IMR-90 (cell line): ENCODE measurements around the gene CLEC14A. TPM values are rescaled to one million over a fixed set of nuclear protein-coding genes. Genes with fewer than 3 reads are reported as not detected.

Experiments used
- ATAC-seq: fragments of 200-7000 bp; cut with Tn5 transposase; 2 replicates; pipeline ENCODE4 v1.9.1; 2020; ENCODE audit warnings: low read depth, mild to moderate bottlenecking, moderate library complexity
- BruUV-seq: library from RNA; stranded (reverse); fragments of 400-500 nt; replicated peaks from 2 replicates; lab custom pipeline; 2021; lab: Mats Ljungman, UMichigan
- CTCF ChIA-PET: fragments of 300-600 bp; formaldehyde crosslinking; extraction: SDS; loops from one replicate; lab custom pipeline; 2021; ENCODE audit warnings: antibody characterized with exemption; lab: Yijun Ruan, JAX
- POLR2A ChIA-PET: fragments of 300-600 bp; sonication (Branson Sonifier 250); formaldehyde crosslinking; loops from one replicate; lab custom pipeline; 2022; ENCODE audit warnings: antibody characterized with exemption; ENCODE audit not compliant: unreplicated experiment; lab: Charles Lee
- DNase-seq: peaks from one replicate; pipeline ENCODE4 v3.0.0; 2013
- H2AFZ ChIP-seq: replicated peaks from 2 replicates; pipeline ENCODE3; 2013; ENCODE audit warnings: low read length, mild to moderate bottlenecking; ENCODE audit not compliant: poor library complexity
- H2AK5ac ChIP-seq: 2 replicates; pipeline ENCODE4 v1.6.1; 2013; ENCODE audit warnings: low read depth, low read length, inconsistent platforms
- H2AK9ac ChIP-seq: replicated peaks from 2 replicates; pipeline ENCODE3; 2013; ENCODE audit warnings: mild to moderate bottlenecking, low read depth, low read length, moderate library complexity; ENCODE audit not compliant: poor library complexity
- H2BK120ac ChIP-seq: 2 replicates; pipeline ENCODE4 v1.6.1; 2013; ENCODE audit warnings: low read depth, low read length, inconsistent platforms
- H2BK15ac ChIP-seq: 3 replicates; pipeline ENCODE4 v1.6.1; 2013; ENCODE audit warnings: low read depth, low read length, inconsistent platforms
- H2BK20ac ChIP-seq: 2 replicates; pipeline ENCODE4 v1.6.1; 2013; ENCODE audit warnings: low read depth, mild to moderate bottlenecking, inconsistent platforms, low read length, moderate library complexity
- H2BK5ac ChIP-seq: 2 replicates; pipeline ENCODE4 v1.6.1; 2013; ENCODE audit warnings: mild to moderate bottlenecking, low read depth, low read length, inconsistent platforms; ENCODE audit not compliant: poor library complexity, severe bottlenecking
- H3K14ac ChIP-seq: replicated peaks from 2 replicates; pipeline ENCODE4 v1.6.1; 2013; ENCODE audit warnings: low read depth, low read length, inconsistent platforms
- H3K18ac ChIP-seq: 2 replicates; pipeline ENCODE4 v1.6.1; 2013; ENCODE audit warnings: low read depth, low read length, control low read depth
- H3K23ac ChIP-seq: 2 replicates; pipeline ENCODE4 v1.6.1; 2013; ENCODE audit warnings: low read depth, low read length, inconsistent platforms
- H3K27ac ChIP-seq: 2 replicates; pipeline ENCODE4 v1.5.1; 2013; ENCODE audit warnings: mild to moderate bottlenecking, control low read depth, low read length; ENCODE audit not compliant: insufficient read depth
- H3K27me3 ChIP-seq: 2 replicates; pipeline ENCODE4 v1.6.1; 2013; ENCODE audit warnings: low read length; ENCODE audit not compliant: control insufficient read depth, insufficient read depth
- H3K36me3 ChIP-seq: 2 replicates; pipeline ENCODE4 v1.6.1; 2013; ENCODE audit warnings: low read length, mixed read lengths; ENCODE audit not compliant: control insufficient read depth, insufficient read depth
- H3K4ac ChIP-seq: 2 replicates; pipeline ENCODE4 v1.6.1; 2013; ENCODE audit warnings: low read depth, low read length, inconsistent platforms
- H3K4me1 ChIP-seq: 2 replicates; pipeline ENCODE4 v1.6.1; 2013; ENCODE audit warnings: low read length, mixed read lengths; ENCODE audit not compliant: control insufficient read depth, insufficient read depth
- H3K4me2 ChIP-seq: 2 replicates; pipeline ENCODE4 v1.6.1; 2013; ENCODE audit warnings: low read depth, mild to moderate bottlenecking, control low read depth, low read length, moderate library complexity
- H3K4me3 ChIP-seq: 2 replicates; pipeline ENCODE4 v1.5.1; 2013; ENCODE audit warnings: low read depth, mild to moderate bottlenecking, control low read depth, low read length, moderate library complexity; ENCODE audit not compliant: insufficient read depth
- H3K56ac ChIP-seq: 2 replicates; pipeline ENCODE4 v1.6.1; 2013; ENCODE audit warnings: low read length, inconsistent platforms; ENCODE audit not compliant: insufficient read depth; ENCODE audit errors: extremely low read depth
- H3K79me1 ChIP-seq, 2 experiments: 2 replicates each; pipeline ENCODE4 v1.6.1; 2013; ENCODE audit warnings: low read length in 2 of 2, inconsistent platforms in 1 of 2, low read depth in 1 of 2
- H3K9ac ChIP-seq: 2 replicates; pipeline ENCODE4 v1.6.1; 2013; ENCODE audit warnings: low read depth, low read length, control low read depth
- H3K9me1 ChIP-seq: 2 replicates; pipeline ENCODE4 v1.6.1; 2013; ENCODE audit warnings: low read length, inconsistent platforms; ENCODE audit not compliant: insufficient read depth
- H3K9me3 ChIP-seq: 2 replicates; pipeline ENCODE4 v1.6.1; 2013; ENCODE audit warnings: low read length; ENCODE audit not compliant: control insufficient read depth, insufficient read depth
- H4K20me1 ChIP-seq: 2 replicates; pipeline ENCODE4 v1.6.1; 2013; ENCODE audit warnings: low read length, inconsistent platforms; ENCODE audit not compliant: insufficient read depth
- H4K5ac ChIP-seq: 2 replicates; pipeline ENCODE4 v1.6.1; 2013; ENCODE audit warnings: mild to moderate bottlenecking, low read depth, low read length, control low read depth
- H4K8ac ChIP-seq, 2 experiments: 2 replicates each; pipeline ENCODE4 v1.6.1; 2013; ENCODE audit warnings: low read depth in 2 of 2, low read length in 2 of 2, control low read depth in 1 of 2, inconsistent platforms in 1 of 2
- H4K91ac ChIP-seq: 2 replicates; pipeline ENCODE4 v1.6.1; 2013; ENCODE audit warnings: low read depth, low read length, inconsistent platforms; ENCODE audit not compliant: insufficient read depth
- CEBPB ChIP-seq: IDR thresholded peaks from 2 replicates; pipeline ENCODE4 v1.6.1; 2012; ENCODE audit warnings: low read depth, low read length, improper control_type of control experiment
- ELK1 ChIP-seq: fragments of 150-350 bp; IDR thresholded peaks from 2 replicates; pipeline ENCODE4 v1.6.1; 2016; ENCODE audit warnings: low read depth, mild to moderate bottlenecking, low read length, moderate library complexity, borderline replicate concordance
- FOS ChIP-seq: fragments of 150-350 bp; IDR thresholded peaks from 2 replicates; pipeline ENCODE4 v1.6.1; 2016; ENCODE audit warnings: low read depth, low read length
- WGBS, 2 experiments: methylation state at CpG; one replicate each; pipeline versions ENCODE4 v1.1.5 to v1.1.7; 2013; ENCODE audit warnings: missing lambda C conversion rate in 2 of 2; ENCODE audit not compliant: insufficient read length in 1 of 2; ENCODE audit errors: extremely low coverage in 2 of 2; 5-methylcytosine and 5-hydroxymethylcytosine counted together
- dilution Hi-C: fragments of 300-500 bp; cut with HindIII; formaldehyde crosslinking; loops from one replicate; pipeline ENCODE4 v1.14.3; 2018; ENCODE audit warnings: low sequenced_read_pairs; ENCODE audit not compliant: unreplicated experiment
- in situ Hi-C: fragments of 300-500 bp; cut with MboI; formaldehyde crosslinking; loops from 3 replicates; pipeline ENCODE4 v1.14.3; 2019; ENCODE audit warnings: low sequenced_read_pairs, inconsistent platforms, mixed read lengths
- intact Hi-C: fragments of 100-400 bp; cut with micrococcal nuclease; formaldehyde crosslinking; loops from 2 replicates; pipeline ENCODE4 v1.10.0; 2022
- polyA plus RNA-seq, 3 experiments: library from polyadenylated mRNA; depleted of rRNA; stranded (reverse); fragments of >200 nt; gene quantifications; 2 replicates each; pipeline ENCODE4 v1.2.3, GENCODE V29; 2012; ENCODE audit warnings: low replicate concordance in 1 of 3
- total RNA-seq: library from RNA; depleted of rRNA; stranded (reverse); fragments of >200 nt; gene quantifications from 2 replicates; pipeline ENCODE4 v1.2.3, GENCODE V29; 2012

Gene CLEC14A
- total and polyA plus RNA-seq, 2 of the 4 experiments (the other 2 are of a cell fraction), result 3.0 to 6.2 TPM

GRCh38 chr14:38252066-38252710 lies 3.7 kb downstream of the CLEC14A start:
- no TSS peak for BruUV-seq
- no peak for DNase-seq

More at GRCh38 chr14:38252066-38252710, 3.7 kb downstream of the CLEC14A start:
- Histone ChIP-seq H2BK15ac (no peak overlapping the region), H3K14ac (no peak overlapping the region), H3K18ac (no peak overlapping the region), H2BK5ac (no peak overlapping the region), H3K9me3 (0 out of 2 replicates have a peak, but pooled peaks cover 2% of the 10 kb centered on the region), H2AK5ac (no peak overlapping the region), H3K23ac (no peak overlapping the region), H3K56ac (no peak overlapping the region), H3K4me2 (no peak overlapping the region), H3K79me1 (no peaks in the 10 kb centered on the region), H4K5ac (no peak overlapping the region), H2AFZ (no peak overlapping the region), H2AK9ac (no peak overlapping the region), H3K4me1 (no peaks in the 10 kb centered on the region), H4K20me1 (no peaks in the 10 kb centered on the region), H3K27me3 (no peaks in the 10 kb centered on the region), H2BK20ac (no peak overlapping the region), H3K4ac (no peak overlapping the region), H3K27ac (no peak overlapping the region), H3K9me1 (no peaks in the 10 kb centered on the region), H3K9ac (no peak overlapping the region), H2BK120ac (no peak overlapping the region), H3K4me3 (no peak overlapping the region), H4K8ac (no peak overlapping the region), H4K91ac (no peak overlapping the region), H3K36me3 (no peaks in the 10 kb centered on the region)
- no CpG with 5 or more reads among the region's 4 CpGs for WGBS, 2 experiments
- dilution Hi-C loops, result no loop called here
- ATAC-seq, result no peak
- intact Hi-C loops, result loop anchor here (5.0 kb wide), 1 partner anchor 150 kb away; no protein-coding TSS in a partner anchor
- CTCF ChIA-PET, result interaction anchor here (1.1 kb wide), 1 partner anchor 10 kb away, joined by 3 read pairs; no protein-coding TSS in a partner anchor
- POLR2A ChIA-PET, result interaction anchor here (0.6 kb wide), 1 partner anchor 944 kb away, joined by 11 read pairs; no protein-coding TSS in a partner anchor
- in situ Hi-C loops, result no loop called here
- no peak for TF ChIP-seq ELK1
- no peak for TF ChIP-seq CEBPB
- no peak for TF ChIP-seq FOS
